CD4-positive, alpha-beta T cell treated with Interleukin-21 for 1 hour (primary cell): ENCODE results near the gene TMEM131.
"Not testable (repeated sequence)": the region's sequence is repeated elsewhere in the genome, so short reads cannot be mapped to it uniquely, and the experiment has no call there.

Source experiments
- DNase-seq: peaks from one replicate; pipeline ENCODE4 v3.0.0-alpha.2; 2020

Gene TMEM131

DNA sequence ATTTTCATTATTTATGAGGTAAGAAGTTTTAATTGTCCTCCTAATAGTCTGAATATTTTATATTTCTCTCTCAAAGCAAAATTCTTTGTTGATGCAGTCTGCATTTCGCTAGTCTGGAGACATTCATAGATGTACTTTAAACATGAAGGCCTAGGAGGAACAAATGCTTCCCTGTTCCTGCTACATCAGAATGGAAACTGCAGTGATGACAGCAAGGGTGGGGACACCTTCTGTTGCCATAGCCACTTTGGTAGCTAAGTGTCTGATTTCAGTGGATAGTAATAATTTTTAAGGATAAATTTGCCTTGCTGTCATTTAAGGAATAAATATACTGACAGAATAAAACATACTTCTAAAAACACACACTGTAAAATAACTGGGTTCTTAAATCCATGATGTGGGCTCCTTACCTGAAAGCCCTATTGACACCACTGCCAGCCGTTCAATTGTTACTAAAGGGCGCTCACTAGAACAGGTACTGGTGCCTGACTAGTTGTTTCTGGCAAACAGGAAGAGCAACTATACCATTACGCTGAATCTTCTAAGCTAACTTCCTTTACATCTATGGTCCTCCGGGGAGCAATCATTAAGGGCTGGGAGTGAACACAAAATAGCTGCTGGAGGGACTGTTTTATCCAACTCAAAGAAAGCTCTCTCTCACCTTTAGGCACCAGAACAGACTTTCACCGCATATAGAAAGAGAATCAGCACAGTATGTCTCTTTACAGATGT lies 88.2 kb downstream of the TMEM131 start:
- no peak for DNase-seq

GRCh38 chr2:97906307-97906706 lies 89.4 kb downstream of the TMEM131 start:
- no peak for DNase-seq

GRCh38 chr2:97905294-97905693 lies 90.5 kb downstream of the TMEM131 start:
- DNase-seq: no peak

DNA sequence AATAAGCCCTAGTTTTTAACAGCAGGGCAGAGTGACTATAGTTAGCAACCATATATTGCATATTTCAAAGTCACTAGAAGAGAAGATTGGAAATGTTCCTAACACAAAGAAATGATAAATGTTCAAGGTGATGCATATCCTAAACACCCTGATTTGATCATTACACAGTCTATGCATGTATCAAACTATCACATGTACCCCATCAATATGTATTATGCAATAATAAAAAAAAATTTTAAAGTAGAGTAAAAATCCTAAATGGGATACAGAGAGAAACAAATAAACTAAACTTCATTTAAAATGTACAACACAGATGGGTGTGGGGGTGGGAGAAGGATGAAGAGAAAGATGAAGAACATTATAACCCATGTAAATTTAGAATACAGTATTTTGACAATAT lies 93.9 kb downstream of the TMEM131 start:
- DNase-seq: no peak

DNA sequence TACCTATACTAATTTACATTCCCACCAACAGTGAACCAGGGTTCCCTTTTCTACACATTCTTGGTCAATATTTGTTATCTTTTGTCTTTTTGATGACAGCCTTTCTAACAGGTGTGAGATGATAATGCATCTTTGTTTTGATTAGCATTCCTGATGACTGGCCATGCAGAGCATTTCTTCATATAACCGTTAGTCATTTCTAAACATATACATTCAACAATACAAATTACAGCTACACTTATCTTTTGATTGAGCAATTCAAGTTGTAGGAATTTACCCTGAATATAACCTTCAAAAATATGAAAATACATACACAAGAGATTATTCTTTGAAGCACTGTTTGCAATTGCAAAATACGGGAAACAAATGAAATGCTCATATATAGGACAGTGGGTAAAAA lies 94.9 kb downstream of the TMEM131 start:
- DNase-seq: no peak

- not testable (repeated sequence) for DNase-seq
Observed at GRCh38 chr2:97893042-97893441, 102.7 kb downstream of the TMEM131 start.

DNA sequence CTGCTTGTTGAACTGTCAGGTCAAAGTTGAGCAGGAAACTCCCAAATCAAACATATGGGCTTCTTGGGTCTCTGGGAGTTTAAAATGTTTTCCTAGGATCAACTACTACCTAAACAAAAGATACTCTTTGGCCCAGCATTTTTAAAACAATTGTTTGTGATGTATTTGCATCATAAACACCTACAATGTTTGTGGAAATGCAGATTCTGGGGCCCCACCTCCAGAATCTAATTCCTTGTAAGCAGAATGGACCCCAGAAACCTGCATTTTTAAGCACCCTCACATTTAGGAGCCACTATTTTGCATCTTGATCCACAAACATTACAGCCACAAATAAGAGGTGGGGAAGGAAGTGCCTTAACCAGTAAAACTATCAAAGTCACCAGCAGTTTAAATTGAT lies 104.1 kb downstream of the TMEM131 start:
- DNase-seq: no peak

DNA sequence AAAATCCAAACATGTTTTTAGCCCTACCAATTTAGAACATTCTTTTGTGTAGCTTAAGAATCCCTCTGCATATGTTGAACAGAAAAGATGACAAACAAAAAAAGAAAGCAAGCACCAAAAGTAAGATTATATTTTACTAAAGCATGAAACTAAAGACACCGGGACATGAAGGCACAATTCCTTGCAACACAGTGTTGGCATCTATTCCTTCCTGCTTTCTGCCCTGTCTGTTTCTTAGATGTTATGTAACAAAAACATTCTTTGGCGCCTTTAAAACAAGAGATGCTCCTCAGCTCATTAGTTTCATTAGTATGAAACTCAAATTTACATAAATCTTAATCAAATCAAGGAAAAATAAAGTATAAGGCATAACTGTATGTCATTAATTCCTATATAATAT lies 106.6 kb downstream of the TMEM131 start:
- no peak for DNase-seq

DNA sequence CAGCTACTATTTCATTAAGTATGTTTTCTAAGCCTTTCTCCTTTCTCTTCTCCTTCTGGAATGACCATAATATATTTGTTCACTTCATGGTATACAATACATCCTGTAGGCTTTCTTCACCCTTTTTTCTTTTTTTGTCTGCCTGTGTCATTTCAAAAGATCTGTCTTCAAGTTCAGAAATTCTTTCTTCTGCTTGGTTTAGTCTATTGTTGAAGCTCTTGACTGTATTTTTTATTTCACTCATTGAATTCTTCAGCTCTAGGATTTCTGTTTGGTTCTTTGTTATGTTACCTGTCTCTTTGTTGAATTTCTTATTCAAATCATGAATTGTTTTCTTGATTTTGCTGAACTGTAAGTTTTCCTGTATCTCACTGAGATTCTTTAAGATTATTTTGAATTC lies 109.9 kb downstream of the TMEM131 start:
- no peak for DNase-seq

DNA sequence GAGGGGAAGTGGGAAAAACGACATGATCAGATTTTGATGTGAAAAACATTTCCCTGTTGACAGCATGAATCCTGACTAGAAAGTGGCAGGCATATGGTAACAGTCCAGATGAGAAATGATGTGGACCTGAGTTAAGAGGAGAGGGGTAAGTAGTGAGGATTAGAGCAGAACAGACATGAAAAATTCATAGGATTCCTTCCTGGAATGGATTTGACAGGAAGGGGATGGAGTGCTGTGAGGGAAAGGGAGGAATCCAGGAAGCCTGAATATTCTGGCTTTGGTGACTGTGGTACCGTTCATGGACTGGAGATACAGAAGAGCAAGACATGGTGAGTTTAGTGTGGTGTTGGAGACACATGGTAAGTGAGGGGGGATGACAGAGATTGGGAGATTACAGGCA lies 115.4 kb downstream of the TMEM131 start:
- DNase-seq: no peak

DNA sequence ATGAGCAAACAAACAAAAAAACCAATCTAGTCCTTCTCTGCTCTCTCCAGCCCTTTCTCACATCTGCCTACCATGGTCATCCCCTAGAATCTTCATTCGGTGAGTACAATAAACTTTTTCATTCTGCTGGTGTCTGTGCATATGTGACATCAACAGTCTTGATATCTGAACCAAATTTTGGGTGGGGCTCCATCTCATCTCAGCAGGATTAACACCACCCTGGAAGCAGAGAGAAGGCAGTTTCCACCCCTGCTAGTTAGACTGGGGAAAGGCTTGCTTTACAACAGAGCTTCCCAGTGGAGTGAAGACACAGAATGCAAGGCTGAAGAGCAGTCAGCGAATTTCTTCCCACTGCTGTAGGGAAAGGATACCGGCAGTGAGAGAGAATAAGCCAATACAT lies 116.9 kb downstream of the TMEM131 start:
- DNase-seq: no peak

- not testable (repeated sequence) for DNase-seq
Observed at GRCh38 chr2:97878317-97878716, 117.4 kb downstream of the TMEM131 start.

DNA sequence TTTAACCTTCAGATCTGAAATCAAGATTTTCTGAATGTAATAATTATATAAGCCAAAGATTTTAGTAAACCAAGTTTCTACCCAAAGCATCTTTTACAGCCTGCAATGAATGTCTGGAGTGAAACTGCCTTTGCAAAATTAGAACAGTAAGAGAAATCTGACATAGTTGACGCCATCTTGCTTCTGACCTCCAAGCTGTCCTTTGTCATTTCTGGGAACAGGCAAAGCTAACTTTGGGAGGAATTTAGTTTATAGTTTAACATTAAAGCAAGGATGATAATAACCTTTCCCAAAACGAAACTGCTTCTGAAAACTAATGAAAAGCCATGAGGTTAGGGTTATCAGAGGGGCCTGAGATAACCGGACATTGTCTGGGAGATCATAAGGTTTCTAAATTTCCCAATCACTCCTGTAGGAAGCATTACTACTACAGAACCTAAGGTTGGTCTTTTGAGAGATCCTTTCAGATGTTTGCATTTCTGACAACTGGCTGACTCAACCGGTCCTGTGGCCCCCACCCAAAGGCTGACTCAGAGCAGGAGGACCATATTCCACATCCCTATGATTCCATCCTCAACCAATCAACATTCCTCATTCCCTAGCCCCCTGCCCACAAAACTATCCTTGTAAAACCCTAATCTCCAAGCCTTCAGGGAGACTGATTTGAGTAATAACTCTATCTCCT lies 124.5 kb downstream of the TMEM131 start:
- no peak for DNase-seq

DNA sequence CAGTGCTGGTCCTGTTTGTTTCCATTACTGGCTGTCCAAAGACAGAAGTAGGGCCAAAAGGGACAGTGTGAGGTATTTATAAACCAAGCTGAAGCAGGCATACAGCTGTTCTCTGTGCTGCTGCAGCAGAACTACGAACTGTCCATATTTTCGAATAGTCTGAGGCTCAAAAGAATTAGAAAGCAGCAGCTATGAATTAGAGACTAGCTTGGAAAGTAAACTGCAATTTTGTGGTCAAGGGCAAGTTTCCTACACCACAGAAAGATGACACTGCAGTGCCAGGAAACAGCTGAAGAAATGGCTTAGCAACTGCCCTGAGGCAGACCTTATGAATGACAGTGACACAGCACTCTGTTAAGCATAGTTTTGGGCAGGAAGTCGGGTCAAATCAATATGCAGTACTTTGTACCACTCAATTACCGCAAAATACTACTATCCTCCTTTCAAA lies 125.3 kb downstream of the TMEM131 start:
- DNase-seq: peak; percentile 47

- DNase-seq: no peak
Observed at GRCh38 chr2:97869722-97870346, 125.9 kb downstream of the TMEM131 start.

DNA sequence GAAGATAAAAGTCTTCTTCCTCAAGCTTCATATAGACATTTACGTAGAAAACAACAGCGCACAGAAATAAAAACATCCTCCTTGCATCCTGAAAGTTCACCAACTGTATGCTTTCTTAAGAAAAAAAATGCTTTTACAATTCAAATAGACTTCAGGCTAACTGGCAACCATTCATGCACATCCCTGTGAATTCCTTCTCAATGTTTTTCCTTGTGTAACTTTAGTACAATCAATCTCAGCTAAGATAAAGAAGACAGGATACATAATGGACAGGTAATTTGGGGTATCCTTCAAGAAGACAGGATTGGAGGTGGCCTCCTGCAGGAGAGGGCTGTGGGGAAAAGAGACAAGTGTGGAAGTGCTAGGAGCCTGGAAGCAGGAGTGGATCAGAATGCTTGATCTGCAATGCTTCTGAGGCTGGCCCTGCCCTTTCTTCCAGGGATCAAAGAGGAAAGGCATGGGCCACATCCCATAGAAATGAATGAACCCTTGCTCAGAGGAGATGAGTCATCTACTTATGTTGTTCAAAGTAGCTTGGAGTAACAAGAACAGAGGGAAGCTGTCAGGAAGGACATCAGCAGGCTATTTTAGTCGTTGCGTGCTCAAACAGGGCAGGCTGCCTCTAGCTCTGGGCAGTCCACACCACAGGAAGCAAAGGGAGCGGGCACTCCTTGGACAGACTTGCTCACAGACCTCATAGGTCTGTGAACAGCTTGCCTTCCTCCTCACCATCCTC lies 126.6 kb downstream of the TMEM131 start:
- DNase-seq: no peak

GRCh38 chr2:97863829-97864228 lies 131.9 kb downstream of the TMEM131 start:
- no peak for DNase-seq

GRCh38 chr2:97861177-97861576 lies 134.6 kb downstream of the TMEM131 start:
- DNase-seq: no peak

GRCh38 chr2:97858442-97858841 lies 137.3 kb downstream of the TMEM131 start:
- no peak for DNase-seq

DNA sequence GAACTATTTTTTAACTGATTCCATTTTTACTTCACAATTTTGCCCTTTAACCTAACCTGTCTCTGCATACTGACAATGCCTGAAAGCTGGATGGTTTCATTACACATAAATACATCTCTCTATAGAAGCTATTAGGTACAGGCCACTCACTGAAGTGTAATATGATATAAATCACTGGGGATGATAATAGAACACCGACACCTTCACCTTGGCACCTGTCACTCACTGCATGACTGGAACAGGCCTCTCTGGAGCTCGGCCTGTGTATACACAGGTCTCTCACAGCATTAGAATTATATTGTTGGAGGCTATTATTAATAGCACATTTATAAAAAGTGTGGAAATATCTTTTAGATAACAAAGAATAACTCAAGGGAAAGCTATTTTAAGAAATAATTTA lies 138.2 kb downstream of the TMEM131 start:
- no peak for DNase-seq

DNA sequence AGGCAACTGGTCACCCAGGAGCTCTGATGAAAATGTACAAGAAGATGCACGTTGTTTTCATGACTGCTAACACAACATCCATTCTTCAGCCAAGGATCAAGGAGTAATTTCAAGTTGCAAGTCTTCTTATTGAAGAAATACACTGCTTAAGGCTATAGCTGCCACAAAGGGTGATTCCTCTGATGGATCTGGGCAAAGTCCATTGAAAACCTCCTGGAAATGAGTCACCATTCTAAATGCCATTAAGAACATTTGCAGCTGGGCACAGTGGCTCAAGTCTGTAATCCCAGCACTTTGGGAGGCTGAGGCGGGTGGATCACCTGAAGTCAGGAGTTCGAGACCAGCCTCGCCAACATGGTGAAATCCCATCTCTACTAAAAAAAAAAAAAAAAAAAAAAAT lies 142.7 kb downstream of the TMEM131 start:
- not testable (repeated sequence) for DNase-seq

DNA sequence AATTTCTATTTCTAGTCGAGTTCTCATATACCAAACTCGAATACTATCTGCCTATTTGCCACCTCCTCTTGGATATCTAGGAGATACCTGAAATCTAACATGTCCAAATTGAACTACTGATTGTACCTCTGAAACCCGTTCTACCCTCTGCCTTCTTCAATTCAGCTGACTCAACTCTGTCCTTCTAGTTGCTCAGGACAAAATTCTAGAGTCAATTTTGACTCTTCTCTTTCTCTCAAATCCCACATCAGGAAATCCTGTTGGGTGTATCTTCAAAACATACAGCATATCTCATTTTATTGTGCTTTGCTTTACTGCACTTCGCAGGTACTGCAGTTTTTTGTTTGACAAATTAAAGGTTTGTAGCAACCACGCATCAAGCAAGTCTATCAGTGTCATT lies 144.6 kb downstream of the TMEM131 start:
- no peak for DNase-seq

- no peak for DNase-seq
Observed at GRCh38 chr2:97849881-97850528, 145.7 kb downstream of the TMEM131 start.
